Endothelial cell of umbilical vein (primary cell): Measurements from ENCODE around the gene SNCAIP.

Experiments used
- CTCF ChIP-seq, 2 donors: IDR thresholded peaks; 1 replicate in 1 of 2; 2 replicates in 1 of 2; pipeline ENCODE4 v1.5.1; 2011; ENCODE audit warnings: low read length in 2 of 2, mild to moderate bottlenecking in 2 of 2, moderate library complexity in 2 of 2, control low read depth in 1 of 2, inconsistent platforms in 1 of 2, low read depth in 1 of 2; ENCODE audit not compliant: insufficient read depth in 1 of 2; ENCODE audit errors: extremely low read depth in 1 of 2
- EZH2 ChIP-seq: IDR thresholded peaks from 2 replicates; pipeline ENCODE4 v1.6.1; 2012; ENCODE audit warnings: borderline replicate concordance, low read depth, mild to moderate bottlenecking, moderate library complexity, low read length, inconsistent platforms; ENCODE audit not compliant: severe bottlenecking
- MYC ChIP-seq: IDR thresholded peaks from one replicate; pipeline ENCODE4 v1.6.1; 2011; ENCODE audit warnings: mild to moderate bottlenecking, low read depth, low read length

- no peak for TF ChIP-seq CTCF (IDR thresholded peaks at IDR 0.05; ENCODE audit: extremely low read depth in 1 of 2, insufficient read depth in 1 of 2, low read depth in 1 of 2, low read length in 2 of 2)
- no peak for TF ChIP-seq MYC
- no peak for TF ChIP-seq EZH2
These were observed 2.0 kb downstream of the SNCAIP start for GRCh38 chr5:122314036-122314435.
